Right kidney (tissue), 9 donors: ENCODE measurements around the gene RBP5.
A peak's percentile ranks its signal among the peaks of the same experiment; 100 is the strongest.

Experiments used
- DNase-seq: peaks from one replicate; pipeline ENCODE4 v3.0.0-alpha.2; 2016
- long read RNA-seq, 8 donors: transcript quantifications; one replicate each; lab custom pipeline, GENCODE V29; 2026

RBP5 gene, protein sequence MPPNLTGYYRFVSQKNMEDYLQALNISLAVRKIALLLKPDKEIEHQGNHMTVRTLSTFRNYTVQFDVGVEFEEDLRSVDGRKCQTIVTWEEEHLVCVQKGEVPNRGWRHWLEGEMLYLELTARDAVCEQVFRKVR
- long read RNA-seq, donor 1, transcript RBP5-201 (4 exons, 1,012 nt) = major isoform, 10 of 13 reads
- long read RNA-seq, donor 1, partial matches to known transcripts = 0 of 13 reads
- long read RNA-seq, donor 1, other reads (novel, unspliced or antisense) = 0 of 13 reads
- long read RNA-seq, donor 2, partial matches to known transcripts = 0 of 5 reads
- long read RNA-seq, donor 2, other reads (novel, unspliced or antisense) = 0 of 5 reads
- long read RNA-seq, donor 3, transcript RBP5-201 (4 exons, 1,012 nt) = major isoform, 7 of 8 reads
- long read RNA-seq, donor 3, partial matches to known transcripts = 0 of 8 reads
- long read RNA-seq, donor 3, other reads (novel, unspliced or antisense) = 0 of 8 reads
- long read RNA-seq, donor 4, transcript RBP5-201 (4 exons, 1,012 nt) = major isoform, 11 of 152 reads
- long read RNA-seq, donor 4, partial matches to known transcripts = 138 of 152 reads
- long read RNA-seq, donor 4, other reads (novel, unspliced or antisense) = 0 of 152 reads
- long read RNA-seq, donor 5, transcript RBP5-201 (4 exons, 1,012 nt) = major isoform, 6 of 7 reads
- long read RNA-seq, donor 5, partial matches to known transcripts = 0 of 7 reads
- long read RNA-seq, donor 5, other reads (novel, unspliced or antisense) = 0 of 7 reads
- long read RNA-seq, donor 6, transcript RBP5-201 (4 exons, 1,012 nt) = major isoform, 10 of 12 reads
- long read RNA-seq, donor 6, partial matches to known transcripts = 0 of 12 reads
- long read RNA-seq, donor 6, other reads (novel, unspliced or antisense) = 0 of 12 reads
- long read RNA-seq, donor 7, transcript RBP5-201 (4 exons, 1,012 nt) = major isoform, 8 of 15 reads
- long read RNA-seq, donor 7, partial matches to known transcripts = 5 of 15 reads
- long read RNA-seq, donor 7, other reads (novel, unspliced or antisense) = 0 of 15 reads
- long read RNA-seq, donor 8, transcript RBP5-201 (4 exons, 1,012 nt) = major isoform, 10 of 76 reads
- long read RNA-seq, donor 8, partial matches to known transcripts = 66 of 76 reads
- long read RNA-seq, donor 8, other reads (novel, unspliced or antisense) = 0 of 76 reads

DNA sequence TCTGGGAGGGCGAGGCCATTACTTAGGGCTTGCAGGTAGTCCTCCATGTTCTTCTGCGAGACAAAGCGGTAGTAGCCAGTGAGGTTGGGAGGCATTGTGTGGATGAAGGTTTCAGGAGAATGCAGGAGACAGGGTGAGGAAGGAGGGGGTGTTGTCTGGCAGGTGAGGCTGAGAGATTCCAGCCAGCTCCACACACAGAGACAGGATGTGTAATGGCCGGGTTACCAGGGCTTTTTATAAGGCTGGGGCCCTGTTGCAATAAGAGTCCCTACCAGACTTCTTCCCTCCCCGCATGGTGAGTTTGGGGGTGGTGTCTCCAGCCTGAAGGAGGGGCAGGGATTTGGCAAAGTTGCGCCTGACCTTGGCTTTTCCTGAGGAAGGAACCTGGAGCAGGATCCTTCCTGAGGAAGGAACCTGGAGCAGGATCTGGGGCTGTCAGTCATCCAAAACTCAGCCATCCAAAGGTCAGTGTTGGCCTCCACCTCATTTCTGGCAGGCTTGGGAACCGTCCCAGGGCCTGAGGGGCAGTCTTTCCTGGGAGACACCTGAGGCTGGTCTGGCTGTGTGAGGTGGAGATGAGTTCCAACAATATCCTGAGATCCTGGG lies at the start of gene RBP5:
Gene RBP5 (minus strand): TSS at position 209 of the 606 bp plus-strand sequence. CDS start 114 bp downstream, at position 95.
- no peak for DNase-seq

DNA sequence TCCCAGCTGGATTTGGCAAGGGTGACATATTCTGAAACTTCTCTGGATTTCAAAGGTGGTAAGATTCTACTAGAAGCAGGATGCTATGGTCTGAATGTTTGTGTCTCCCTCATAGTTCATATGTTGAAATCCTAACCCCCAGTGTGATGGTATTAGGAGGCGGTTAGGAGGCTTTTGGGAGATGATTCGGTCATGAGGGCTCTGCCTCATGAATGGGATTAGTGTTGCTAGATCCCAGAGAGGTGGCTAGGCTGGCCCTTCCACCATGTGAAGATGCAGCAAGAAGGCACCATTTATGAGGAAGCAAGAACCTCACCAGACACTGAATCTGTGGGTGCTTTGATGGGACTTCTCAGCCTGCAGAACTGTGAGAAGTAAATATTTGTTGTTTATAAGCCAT lies 49.8 kb upstream of the RBP5 start:
- DNase-seq = no peak

DNA sequence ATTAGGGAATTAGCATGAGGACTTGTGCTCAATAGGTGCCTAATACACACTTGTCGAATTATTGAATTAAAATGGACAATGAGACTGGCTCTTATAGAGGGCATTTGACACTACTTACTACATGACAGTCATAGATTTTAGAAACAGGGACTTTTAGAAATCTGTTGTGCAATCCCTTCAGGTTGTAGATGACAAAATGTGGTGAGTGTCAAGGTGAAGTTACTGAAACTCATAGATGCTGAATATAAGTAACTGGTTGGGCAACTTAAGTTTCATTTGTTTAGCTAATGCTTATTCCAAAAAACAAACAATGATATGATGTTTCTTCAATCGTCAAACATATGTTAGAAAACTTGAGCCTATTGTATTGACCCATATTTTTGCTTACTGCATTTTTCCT lies 47.9 kb upstream of the RBP5 start:
- DNase-seq = no peak

DNA sequence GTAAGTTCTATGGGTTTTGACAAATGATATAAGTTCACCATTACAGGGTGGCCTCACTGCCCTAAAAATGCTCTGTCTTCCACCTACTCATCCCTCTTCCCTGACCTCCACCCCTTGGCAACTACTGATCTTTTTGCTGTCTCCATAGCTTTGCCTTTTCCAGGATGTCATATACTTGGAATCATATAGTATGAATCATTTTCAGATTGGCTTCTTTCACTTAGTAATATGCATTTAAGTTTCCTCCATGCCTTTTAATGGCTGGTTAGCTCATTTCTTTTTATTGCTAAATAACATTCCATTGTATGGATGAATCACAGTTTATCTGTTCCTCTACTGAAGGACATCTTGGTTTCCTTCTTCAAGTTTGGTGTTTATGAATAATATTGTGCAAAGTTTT lies 46.8 kb upstream of the RBP5 start:
- no peak for DNase-seq

DNA sequence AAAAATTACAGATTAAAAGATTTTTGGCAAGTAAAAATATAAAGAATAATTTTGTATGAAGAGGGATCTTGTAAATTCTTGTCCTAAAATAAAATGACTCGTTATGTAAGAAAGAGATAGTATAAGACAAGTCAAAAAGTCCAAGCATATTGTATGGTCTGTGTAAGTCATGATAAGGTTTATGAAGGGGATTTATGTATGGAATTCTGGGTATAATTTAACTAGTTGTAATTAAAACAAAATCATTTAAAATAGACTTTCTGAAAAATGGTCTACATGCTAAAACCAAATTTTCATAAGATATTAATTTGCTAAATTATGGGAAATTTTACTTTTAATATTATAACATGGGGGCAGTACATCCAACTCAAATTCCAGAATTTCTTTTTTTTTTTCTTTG lies 43.2 kb upstream of the RBP5 start:
- DNase-seq = no peak

DNA sequence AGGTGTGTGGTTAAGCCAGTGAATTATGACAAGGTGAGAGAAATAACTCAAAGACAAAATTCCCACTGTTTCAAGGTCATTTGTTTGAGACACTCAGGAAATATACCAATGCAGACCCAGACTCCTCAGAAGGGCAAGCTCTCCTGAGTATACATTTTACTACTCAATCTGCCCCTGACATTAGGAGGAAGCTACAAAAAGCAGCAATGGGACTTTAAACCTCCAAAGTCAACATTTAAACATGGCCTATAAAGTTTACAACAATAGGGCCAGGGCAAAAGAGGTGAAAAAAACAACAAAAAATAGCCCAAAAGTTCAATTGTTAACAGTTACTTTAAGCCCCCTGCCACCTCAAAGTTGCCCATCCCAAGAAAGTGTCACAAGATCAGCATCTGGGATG lies 41.3 kb upstream of the RBP5 start:
- DNase-seq = no peak

DNA sequence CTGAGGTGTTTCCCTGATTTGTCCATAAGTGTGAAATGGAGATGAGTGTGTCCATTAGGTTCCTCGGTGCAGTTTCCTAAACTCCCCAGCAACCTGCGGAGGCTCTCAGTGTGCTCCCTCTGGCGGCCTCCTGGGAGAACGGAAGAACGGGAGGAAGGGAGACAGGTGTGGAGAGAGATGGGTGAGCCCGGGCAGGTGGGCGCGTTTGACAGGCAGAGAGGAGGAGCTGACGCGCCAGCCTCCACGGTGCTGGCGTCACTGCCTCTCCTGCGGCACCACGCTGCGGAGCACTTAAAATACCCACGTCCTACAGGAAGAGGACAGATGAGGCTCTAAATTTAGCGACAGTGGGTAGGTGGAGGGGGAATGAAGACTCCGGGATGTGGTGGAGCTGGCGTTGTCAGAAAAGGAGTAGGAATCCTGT lies 34.0 kb upstream of the RBP5 start:
- peak; percentile 33 for DNase-seq

DNA sequence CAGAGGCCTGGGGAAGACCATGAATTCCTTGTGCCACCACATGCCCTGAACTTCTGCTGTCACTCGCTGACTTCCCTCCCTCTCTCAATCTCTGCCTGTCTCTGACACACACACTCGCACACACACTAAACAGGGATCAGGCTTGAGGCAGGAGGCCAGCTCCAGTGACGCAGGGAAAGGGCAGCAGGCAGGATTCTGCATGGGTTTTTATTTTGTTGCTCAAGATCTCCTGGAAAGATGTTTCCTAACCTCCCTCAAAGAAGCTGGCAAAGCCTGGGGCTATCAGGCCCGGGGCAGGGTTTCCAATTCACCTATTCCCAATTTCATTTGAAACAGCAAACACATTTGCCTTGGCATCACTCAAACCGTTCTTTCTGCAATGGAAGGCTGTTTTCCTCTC lies 33.1 kb upstream of the RBP5 start:
- no peak for DNase-seq

DNA sequence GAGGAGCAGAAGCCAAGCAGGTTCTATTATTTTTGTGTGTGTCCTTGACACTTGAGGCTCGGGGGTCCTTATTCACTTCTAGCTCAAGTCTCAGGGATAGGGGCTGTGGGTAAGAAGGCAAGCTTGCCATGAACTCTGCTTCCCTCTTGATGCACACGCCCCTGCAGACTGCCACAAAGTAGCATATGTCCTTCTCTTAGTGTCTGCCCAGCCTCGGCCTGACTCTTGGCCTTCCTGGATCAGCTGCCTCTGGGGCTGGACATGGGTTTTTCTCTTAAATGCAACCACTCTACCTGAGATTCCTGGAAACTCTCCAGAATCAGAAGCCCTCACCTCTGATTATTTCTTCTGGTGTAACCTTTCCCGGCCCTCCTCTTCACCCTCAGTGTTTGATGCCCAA lies 32.6 kb upstream of the RBP5 start:
- no peak for DNase-seq

DNA sequence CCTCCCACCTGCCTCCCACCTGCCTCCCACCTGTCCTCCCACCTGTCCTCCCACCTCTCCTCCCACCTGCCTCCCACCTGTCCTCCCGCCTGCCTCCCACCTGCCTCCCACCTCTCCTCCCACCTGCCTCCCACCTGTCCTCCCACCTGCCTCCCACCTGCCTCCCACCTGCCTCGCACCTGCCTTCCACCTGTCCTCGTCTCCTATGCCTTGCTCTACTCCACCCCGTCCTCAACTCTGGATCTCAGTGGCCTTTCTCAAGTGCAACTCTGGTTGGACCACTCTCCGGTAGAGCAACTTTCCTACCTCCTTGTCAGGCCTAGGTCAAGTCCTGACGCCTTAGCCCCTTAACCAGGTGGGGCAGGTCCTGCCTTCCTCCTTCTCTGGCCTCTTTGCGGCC lies 31.5 kb upstream of the RBP5 start:
- no peak for DNase-seq

DNA sequence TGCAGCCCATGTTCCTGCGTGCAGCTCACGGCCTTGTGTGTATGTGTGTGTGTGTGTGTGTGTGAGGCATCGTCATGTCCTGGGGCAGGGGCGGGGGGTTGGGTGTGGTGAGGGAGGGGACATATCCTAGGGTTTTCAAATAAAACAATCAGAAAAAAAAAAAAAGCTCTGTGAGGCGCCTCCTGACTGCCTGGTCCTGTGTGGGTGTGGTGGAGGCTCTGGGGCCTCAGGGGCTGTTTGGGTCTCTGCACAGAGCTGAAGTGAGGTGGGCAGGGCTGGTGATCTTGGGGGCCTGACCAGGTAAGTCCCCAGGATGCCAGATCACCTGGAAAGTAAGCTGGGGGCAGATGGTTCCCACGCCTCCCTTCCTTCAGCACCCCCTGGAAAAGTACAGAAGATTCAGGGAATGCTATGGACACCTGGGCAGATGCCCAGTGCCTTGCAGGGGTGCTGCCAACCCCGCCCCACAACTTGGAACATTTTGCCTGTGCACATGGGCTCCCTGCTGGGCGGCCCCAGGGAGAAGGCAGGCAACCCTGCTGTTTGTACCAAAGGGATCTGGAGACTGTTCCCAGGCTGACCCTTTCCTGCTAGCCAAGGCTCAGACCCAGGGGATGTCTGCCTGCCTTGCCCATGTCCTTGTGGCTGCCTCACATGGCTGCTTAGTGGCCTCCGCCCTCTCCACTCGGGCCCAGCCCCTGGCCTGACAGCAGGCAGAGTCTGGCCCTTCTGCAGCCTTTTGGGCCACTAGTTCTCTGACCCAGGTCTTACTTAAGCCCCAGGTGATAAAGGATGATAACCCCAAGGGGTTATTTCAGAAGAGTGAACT lies 30.3 kb upstream of the RBP5 start:
- no peak for DNase-seq

DNA sequence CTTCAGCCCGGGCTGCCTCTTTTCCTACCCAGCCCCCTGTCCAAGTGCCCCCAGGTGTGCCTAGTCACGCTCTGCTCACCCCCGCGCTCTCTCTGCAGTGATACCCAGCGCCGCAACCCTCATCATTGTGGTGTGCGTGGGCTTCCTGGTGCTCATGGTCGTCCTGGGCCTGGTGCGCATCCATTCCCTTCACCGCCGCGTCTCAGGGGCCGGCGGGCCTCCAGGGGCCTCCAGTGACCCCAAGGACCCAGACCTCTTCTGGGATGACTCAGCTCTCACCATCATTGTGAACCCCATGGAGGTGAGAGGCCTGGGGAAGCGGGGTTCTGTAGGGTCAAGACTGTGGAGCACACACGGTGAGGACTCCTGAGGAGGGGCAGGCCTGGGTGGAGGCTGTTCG lies 28.7 kb upstream of the RBP5 start:
- DNase-seq = no peak

DNA sequence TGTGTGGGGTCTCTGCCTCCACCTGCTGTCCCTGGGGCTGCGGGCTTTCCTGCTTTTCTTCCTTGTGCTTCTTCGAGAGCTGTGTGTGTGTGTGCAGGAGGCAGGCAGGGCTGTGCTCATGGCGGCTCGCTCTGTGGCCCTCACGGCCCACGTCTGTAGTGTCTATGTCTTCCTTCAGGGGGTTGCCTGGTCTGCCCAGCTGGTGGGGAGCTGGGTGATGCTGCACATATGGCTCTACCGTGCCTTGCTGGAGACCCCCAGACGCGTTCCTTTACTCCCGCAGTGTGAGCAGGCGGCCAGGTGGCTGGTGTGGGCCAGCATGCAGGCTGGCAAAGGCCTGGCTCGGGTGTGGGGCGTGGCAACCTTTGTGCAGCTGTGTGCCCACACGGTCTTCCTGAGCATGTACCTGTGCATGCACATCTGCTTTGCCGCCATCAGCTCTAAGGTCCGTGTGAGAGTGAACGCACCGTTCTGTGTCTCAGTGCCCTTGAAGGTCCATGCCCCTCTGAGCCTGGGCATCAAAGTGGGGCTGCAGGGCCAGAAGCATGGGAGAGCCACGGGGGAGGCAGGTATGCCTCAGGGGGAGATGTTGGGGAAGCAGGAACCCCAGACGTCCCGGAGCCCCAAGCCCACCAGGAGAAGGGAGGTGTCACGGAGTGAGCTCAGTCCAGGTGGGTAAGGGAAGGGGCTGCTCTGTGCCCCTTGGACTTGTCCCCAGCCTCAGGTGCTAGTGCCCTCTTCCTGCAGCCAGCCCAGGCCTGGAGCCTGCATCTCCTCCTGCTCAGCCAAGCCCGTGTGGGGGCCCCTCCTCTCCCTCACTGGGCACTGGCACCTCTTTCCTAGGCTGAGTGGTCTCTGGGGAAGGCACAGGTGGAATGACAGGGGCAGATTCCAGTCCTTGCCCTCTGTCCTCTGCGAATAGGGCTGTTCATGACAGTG lies 27.8 kb upstream of the RBP5 start:
- DNase-seq = no peak

DNA sequence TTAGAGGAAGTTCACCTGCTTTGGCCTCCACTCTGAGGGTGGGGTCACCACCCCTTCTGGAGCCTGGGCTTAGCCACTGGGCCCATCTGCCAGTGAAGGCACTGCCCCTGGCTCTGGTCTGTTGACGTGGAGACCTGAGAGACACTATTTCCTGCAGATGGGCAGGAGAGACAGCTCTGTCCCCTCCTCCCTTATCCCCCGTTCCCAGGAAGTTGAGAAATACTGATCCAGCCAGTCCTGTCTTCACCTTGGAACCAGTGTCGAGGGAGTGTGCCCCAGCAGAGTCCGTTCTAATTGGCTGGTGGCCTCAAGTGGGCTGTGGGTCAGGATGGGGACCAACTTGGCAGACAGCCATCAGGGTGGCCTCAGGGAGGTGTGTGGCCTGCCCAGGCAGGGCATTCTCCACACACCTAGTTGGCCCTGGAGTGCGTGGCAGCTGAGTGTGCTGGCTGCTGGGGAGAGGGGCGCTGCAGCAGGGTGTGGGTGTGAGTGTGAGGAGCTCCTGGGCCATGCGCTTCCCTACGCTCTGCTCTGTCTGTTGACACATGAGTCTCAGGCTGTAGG lies 26.9 kb upstream of the RBP5 start:
- DNase-seq = no peak

DNA sequence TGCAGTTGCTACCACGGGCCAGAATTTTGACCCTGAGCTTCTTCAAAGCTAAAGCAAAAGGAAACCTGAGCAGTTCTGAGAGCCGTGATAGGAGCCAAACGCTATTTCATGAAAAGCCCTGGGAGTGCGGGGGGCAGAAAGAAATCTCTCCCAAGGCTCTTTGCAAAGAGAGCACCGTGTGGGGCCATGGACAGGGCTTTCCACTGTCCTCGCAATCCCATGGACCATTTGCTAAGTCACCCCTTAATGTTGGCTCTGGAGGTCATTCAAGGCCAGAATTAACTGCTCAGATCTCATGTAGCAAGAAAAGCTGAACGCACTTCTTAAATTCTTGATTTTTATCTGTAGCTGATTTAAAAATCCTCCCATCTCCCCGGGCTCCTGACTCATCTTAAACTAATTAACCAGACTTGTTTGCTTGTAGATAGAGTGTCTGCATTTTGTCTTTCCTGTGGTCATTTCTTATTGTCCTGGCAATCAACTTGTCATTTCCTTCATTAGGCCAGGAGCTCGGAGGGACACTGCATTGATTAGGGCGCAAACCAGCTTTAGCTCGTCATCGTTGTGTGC lies 26.3 kb upstream of the RBP5 start:
- DNase-seq = no peak

DNA sequence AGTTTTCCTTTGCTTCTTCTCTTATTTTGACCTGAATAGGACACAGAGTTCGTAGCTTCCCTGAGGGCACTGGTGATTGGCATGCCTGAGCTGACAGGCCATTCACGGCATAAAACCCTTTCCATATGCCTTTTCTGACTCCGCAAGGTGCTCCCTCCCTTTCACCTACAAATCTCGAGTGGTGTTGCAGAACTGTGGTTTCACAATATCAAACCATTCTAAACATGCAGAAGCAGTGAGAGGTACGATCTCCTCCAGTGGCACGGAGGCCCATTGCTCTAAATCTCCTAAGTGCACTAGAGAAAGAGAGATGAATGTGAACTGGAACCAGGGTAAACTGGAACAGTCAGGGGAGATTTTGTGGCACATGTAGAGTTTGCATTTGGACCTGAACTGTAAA lies 25.4 kb upstream of the RBP5 start:
- no peak for DNase-seq

DNA sequence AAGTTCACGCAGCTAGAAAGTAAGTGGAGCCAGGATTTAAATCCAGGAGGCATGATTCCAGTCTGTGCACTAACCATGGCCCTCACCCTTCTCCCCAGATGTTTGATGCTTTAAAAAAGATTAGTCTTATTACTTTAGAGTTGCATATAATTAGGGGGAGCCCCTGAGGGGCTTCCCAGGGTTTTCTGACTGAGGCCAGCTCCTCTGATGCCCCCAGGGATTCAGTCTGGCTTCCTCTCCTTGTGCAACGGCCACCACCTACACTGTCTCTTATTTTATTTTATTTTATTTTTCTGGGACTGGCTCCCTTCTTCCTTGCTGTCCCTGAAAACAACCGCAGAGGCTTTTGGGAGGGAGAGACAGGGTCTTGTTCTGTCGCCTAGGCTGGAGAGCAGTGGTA lies 24.1 kb upstream of the RBP5 start:
- DNase-seq = no peak

DNA sequence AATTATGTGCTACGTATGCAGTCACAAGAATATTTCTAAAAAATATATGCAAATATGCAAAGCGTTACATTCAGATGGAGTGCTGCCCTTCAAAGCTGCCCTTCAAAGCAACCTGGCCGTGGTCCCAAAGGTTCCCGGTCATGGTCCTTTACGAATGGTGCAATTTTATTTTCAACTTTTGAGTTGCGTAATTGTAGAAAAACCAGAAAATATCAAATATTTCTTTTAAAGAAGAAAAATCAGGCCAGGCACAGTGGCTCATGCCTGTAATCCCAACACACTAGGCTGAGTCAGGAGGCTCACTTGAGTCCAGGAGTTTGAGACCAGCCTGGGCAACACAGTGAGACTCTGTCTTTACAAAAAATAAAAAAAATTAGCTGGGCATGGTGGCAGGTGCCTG lies 22.8 kb upstream of the RBP5 start:
- no peak for DNase-seq

DNA sequence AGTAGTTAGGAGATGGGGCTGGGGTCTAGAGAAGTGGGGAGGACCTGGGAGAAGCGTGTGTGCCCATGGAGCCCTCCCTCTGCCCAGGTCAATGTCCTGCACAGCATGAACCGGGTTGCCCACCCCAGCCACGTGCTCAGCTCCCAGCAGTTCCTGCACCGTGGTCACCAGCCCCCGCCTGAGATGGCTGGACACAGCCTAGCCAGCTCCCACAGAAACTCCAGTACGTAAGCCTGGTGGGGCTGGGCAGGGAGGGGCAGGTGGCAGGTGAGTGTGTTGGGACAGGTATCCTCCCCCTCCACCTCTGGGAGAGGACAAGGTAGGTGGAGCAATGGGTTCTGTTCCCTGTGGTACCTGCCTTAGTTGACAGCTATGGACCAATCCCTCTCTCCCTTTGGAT lies 22.2 kb upstream of the RBP5 start:
- no peak for DNase-seq

DNA sequence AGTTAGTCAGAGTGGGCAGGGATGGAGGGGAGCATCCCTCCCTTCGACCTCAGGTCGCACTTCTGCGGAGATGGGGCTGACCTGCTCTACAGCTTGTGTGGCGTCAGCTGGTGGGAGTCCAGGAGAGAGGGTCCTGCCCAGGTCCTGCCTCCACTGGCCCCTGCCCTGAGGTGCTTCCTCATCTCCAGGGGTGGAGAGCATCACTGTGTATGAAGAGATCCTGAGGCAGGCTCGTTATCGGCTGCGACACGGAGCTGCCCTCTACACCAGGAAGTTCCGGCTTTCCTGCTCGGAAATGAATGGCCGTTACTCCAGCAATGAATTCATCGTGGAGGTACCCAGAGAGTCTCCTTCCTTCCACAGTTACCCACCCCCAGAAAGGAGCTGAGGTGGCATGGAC lies 21.7 kb upstream of the RBP5 start:
- no peak for DNase-seq
